Stimulated activated CD4-positive, alpha-beta T cell treated with anti-CD3 and anti-CD28 coated beads, Interleukin-1b, Interleukin-23, amount 100 ng/mL, for 1 hour (primary cell): ENCODE results near the gene PPP6R2.
"Not testable (repeated sequence)": the region's sequence is repeated elsewhere in the genome, so short reads cannot be mapped to it uniquely, and the experiment has no call there.

Experiments
- DNase-seq, 2 donors: peaks; one replicate each; pipeline ENCODE4 v3.0.0-alpha.2; 2020; ENCODE audit warnings: low read depth in 2 of 2

PPP6R2 gene

GRCh38 chr22:50318356-50318697 is 24.8 kb upstream of the PPP6R2 start:
- no peak for DNase-seq

GRCh38 chr22:50318698-50319411 is 24.3 kb upstream of the PPP6R2 start:
- no peak for DNase-seq

GRCh38 chr22:50319503-50319951 is 23.6 kb upstream of the PPP6R2 start:
- DNase-seq = no peak

- DNase-seq = no peak
Measured at GRCh38 chr22:50320116-50320515, 23.0 kb upstream of the PPP6R2 start.

DNA sequence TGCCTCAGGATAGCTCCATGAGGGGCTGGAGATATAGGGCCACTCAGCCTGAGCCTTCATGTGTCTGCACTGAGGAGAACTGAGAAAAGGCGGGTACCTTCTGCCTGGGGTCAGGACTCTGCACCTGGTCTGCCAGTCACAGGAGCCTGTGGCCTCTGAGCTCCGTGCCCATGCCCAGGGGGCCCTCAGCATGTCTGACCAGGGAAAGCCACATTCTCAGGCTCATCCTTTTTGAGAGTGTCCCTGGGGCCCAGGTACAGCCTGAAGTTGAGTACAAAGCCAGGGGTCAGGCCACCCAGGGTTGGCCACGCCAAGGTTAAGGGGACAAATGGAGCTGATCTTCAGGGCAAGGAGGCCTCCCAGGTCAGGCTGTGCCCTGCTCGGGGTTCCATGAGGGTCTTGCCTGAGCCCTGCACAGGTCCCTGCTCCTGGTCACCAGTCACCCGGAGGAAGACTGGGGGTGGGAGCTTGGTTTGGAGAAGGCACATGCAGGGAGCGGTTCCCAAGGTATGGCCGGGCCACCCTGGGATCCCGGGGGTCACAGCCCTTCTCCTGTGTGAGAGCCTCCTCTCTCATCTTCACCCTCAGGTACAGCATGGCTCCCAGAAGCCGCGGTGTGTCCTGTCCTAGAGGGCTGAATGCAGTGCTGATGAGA is 22.3 kb upstream of the PPP6R2 start:
- no peak for DNase-seq

GRCh38 chr22:50322382-50323104 is 20.6 kb upstream of the PPP6R2 start:
- DNase-seq = not testable (repeated sequence)

DNA sequence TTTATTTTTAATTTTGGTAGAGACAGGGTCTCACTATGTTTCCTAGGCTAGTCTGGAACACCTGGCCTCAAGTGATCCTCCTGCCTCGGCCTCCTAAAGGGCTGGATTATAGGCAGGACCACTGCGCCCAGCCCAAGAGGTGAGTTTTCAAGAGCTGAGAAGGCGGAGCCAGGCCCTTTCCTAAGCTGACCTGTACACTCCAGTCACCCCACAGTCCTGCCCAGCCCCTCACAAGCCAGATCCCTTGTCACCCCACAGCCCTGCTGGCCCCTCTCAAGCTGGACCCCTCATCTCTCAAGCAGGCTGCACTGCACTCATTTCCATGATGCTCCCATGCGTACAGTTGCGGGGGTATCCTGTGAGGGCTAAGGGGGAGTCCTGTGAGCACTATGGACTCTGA is 19.2 kb upstream of the PPP6R2 start:
- no peak for DNase-seq

GRCh38 chr22:50325444-50326224 is 17.5 kb upstream of the PPP6R2 start:
- DNase-seq = no peak

DNA sequence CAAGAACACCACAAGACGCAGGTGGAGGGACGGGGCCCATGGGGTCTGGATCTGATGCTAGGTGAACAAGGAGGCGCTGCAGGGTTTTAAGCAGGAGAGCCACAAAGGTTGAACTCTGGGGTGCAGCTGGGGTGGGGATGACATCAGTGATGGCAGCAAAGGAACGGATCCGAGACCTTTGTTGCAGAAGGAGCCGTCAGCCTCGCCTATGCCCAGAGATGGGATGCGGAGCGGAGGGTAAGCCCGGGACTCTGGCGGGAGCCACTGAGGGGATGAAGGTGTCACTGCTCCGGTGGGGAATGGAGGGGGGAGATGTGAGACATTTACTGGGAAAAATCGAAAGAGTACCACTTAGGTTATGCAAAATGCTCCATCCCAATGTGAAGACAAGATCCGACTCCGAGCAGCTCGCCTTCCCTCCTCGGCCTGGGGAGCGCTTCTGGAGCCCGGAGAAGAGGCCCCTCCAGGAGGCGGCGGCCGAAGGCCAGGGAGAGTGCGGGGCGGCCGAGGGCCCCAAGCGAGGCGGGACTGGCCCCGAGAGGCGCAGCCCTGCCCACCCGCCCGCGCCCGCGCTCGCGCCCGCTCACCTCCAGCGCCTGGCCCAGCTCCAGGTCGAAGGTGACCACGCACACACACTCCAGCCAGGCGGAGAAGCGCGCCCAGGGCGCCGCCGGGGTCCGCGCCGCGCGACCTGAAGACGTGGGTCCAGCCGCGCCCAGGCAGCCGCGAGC is 16.7 kb upstream of the PPP6R2 start:
- DNase-seq = no peak

DNA sequence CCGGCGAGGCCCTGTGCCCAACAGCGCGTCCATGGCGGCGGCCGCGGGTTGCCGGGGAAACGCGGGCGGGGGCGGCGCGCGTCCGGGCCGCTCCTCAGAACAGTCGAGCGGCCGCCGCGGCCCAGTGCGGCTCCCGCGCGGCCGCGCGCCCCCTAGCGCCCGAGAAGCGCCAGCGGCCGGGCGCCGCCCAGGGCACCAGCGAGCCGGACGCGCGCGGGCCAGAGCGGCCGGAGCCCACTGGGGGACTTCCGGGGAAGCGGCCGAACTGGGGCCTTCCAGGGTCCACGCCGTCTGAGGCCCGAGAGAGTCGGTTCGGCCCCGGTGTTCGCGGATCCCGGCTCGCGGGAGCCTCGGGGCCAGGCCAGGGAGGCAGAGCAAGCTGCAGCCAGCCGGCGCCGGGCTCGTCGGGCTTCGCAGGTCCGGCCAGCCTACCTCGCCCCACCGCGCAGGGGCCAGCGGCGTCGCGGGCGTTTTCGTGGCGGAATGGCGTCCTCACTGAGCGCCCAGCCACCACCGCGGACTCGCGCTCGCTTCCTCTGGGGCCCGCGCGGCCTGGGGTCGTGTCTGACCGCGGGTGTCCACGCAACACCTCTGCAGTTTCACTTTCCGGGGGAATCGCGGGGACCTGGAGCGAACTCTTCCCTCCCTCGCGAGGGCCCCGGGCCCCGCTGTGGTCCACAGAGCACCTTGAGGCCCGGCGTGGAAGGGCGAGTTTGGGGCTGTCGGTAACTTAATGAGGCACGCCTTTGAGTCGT is 16.0 kb upstream of the PPP6R2 start, which contains the start of gene DENND6B:
Gene DENND6B, minus strand, starts transcription at position 57 of the 755 bp plus-strand sequence. Its CDS starts 24 bp downstream, at position 33.
- DNase-seq = peak; percentile 27 to 49

DNA sequence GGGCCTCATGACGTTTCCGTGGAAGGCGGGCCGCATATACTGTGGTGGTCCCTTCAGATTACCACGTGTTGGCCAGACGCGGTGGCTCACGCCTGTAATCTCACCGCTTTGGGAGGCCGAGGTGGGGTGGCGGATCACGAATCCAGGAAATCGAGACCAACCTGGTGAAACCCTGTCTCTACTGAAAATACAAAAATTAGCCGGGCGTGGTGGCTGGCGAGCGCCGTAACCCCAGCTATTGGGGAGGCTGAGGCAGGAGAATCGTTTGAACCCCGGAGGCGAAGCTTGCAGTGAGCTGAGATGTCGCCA is 15.5 kb upstream of the PPP6R2 start:
- no peak for DNase-seq

GRCh38 chr22:50329236-50329635 is 13.9 kb upstream of the PPP6R2 start:
- DNase-seq = no peak

- not testable (repeated sequence) for DNase-seq
Measured at GRCh38 chr22:50334433-50334832, 8.7 kb upstream of the PPP6R2 start.

DNA sequence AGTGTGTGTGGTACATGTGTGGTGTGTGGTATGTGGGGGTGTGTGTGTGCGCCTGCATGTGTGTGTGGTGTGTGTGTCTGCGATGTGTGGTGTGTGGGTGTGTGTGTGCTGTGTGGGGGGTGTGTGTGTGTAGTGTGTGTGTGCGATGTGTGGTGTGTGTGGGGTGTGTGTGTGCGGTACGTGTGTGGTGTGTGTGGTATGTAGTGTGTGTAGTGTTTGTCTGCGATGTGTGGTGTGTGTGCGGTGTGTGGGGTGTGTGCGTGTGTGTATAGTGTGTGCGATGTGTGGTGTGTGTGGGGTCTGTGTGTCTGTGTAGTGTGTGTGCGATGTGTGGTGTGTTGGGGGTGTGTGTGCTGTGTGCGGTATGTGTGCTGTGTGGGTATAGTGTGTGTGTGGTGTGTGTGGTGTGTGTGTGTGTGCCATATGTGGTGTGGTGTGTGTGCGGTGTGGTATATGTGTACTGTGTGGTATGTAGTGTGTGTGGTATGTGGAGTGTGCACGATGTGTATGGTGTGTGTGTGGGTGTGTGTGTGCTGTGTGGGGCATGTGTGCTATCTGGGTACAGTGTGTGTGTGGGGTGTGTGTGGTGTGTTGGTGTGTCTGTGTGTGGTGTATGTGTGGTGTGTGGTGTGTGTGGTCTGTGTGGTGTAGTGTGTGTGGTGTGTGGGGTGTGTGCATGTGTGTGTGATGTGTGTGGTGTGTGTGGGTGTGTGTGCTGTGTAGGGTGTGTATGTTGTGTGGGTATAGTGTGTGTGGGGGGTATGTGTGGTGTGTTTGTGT is 5.7 kb upstream of the PPP6R2 start:
- DNase-seq = no peak

DNA sequence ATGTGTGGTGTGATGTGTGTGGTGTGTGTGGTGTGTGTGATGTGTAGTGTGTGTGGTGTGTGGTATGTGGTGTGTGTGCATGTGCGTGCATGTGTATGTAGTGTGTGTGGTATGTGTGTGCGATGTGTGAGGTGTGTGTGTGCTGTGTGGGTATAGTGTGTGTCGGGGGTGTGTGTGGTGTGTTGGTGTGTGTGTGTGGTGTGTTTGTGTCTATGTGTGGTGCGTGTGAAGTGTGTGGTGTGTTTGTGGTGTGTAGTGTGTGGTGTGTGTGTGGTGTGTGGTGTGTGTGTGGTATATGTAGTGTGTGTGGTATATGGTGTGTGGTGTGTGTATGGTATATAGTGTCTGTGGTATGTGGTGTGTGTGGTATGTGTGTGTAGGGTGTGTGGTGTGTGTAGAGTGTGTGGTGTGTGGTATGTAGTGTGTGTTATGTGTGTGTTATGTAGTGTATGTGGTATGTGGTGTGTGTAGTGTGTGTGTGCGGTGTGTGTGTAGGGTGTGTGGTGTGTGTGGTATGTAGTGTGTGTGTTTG is 5.0 kb upstream of the PPP6R2 start:
- DNase-seq = no peak

- DNase-seq = no peak
Measured at GRCh38 chr22:50338860-50339462, 4.2 kb upstream of the PPP6R2 start.

DNA sequence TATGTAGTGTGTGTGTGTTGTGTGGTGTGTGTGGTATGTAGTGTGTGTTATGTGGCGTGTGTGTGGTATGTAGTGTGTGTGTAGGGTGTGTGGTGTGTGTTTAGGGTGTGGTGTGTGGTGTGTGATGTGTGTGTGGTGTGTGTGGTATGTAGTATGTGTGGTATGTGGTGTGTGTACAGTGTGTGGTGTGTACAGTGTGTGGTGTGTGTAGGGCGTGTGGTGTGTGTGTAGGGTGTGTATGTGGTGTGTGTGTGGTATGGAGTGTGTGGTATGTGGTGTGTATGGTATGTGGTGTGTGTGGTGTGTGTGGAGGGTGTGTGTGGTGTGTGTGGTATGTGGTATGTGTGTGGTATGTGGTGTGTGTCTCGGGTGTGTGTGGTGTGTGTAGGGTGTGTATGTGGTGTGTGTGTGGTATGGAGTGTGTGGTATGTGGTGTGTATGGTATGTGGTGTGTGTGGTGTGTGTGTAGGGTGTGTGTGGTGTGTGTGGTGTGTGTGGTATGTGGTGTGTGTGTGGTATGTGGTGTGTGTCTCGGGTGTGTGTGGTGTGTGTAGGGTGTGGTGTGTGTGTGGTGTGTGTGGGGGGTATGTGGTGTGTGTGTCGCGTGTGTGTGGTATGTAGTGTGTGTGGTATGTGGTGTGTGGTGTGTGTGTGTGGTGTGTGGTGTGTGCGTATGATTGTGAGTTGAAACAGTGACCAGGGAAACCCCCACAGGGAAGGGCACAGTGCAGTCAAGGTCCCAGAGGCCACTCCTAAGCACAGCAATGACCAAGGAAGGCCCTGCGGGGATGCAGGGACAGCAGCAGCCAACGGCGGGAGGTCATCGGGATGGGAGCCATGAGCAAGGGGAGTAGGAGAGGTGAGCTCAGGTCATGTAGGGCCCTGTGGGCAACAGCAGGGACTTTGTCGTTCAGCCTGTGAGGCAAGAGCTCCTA is 2.9 kb upstream of the PPP6R2 start:
- DNase-seq = no peak
